ENCODE measurements around the gene TUBB4A. TPM values are rescaled to one million over a fixed set of nuclear protein-coding genes. Genes with fewer than 3 reads are reported as not detected.

TUBB4A gene
- total and polyA plus RNA-seq, 2 of the 8 experiments (the other 6 are each of a cell fraction or from before 2014, with no cell fraction given), result 16.8 to 30.4 TPM

- TF ChIP-seq KDM1A (IDR thresholded peaks at IDR 0.05; ENCODE audit: borderline replicate concordance, low read length), result no peak
- no peak for TF ChIP-seq BACH1 (IDR thresholded peaks at IDR 0.05; ENCODE audit: low read length)
- TF ChIP-seq EP300 (IDR thresholded peaks at IDR 0.05; ENCODE audit: borderline replicate concordance in 1 of 2, low read depth in 2 of 2, low read length in 2 of 2), result no peak
- no peak for TF ChIP-seq SUZ12 (IDR thresholded peaks at IDR 0.05; ENCODE audit: low read length)
- TF ChIP-seq MAX (IDR thresholded peaks at IDR 0.05), result no peak
Measured at GRCh38 chr19:6540918-6541689, 39.0 kb upstream of the TUBB4A start (continued).

Data from H1 (cell line).